HG02852 (cell line): ENCODE data around the gene LHX1.

Source experiments
- ATAC-seq: cut with Tn5 transposase; IDR thresholded peaks from one replicate; pipeline ENCODE4 v1.9.1; 2021; ENCODE audit warnings: mild to moderate bottlenecking, moderate library complexity; ENCODE audit not compliant: unreplicated experiment

LHX1 gene

GRCh38 chr17:36937959-36938565 lies 787 bp downstream of the LHX1 start:
- no peak for ATAC-seq

- ATAC-seq, result no peak
Observed at GRCh38 chr17:36938566-36939051, 1.3 kb downstream of the LHX1 start.

GRCh38 chr17:36939052-36939801 lies 2.0 kb downstream of the LHX1 start:
- ATAC-seq, result no peak

- ATAC-seq, result no peak
Observed at GRCh38 chr17:36939802-36940312, 2.6 kb downstream of the LHX1 start.

- no peak for ATAC-seq
Observed at GRCh38 chr17:36940313-36941264, 3.3 kb downstream of the LHX1 start.

- ATAC-seq, result no peak
Observed at GRCh38 chr17:36941265-36942010, 4.2 kb downstream of the LHX1 start.

GRCh38 chr17:36942019-36942599 lies 4.8 kb downstream of the LHX1 start:
- no peak for ATAC-seq

- ATAC-seq, result no peak
Observed at GRCh38 chr17:36942631-36943125, 5.4 kb downstream of the LHX1 start.

- no peak for ATAC-seq
Observed at GRCh38 chr17:36943250-36944191, 6.2 kb downstream of the LHX1 start.

GRCh38 chr17:36944553-36944952 lies 7.3 kb downstream of the LHX1 start:
- no peak for ATAC-seq

GRCh38 chr17:36945140-36945539 lies 7.9 kb downstream of the LHX1 start:
- no peak for ATAC-seq

GRCh38 chr17:36945959-36946725 lies 8.9 kb downstream of the LHX1 start:
- no peak for ATAC-seq

GRCh38 chr17:36946726-36947091 lies 9.4 kb downstream of the LHX1 start:
- no peak for ATAC-seq

GRCh38 chr17:36947922-36948716 lies 10.8 kb downstream of the LHX1 start:
- ATAC-seq, result no peak

GRCh38 chr17:36948717-36949460 lies 11.6 kb downstream of the LHX1 start, which contains the start of gene AATF:
Gene AATF (plus strand): TSS chr17:36948954. CDS start chr17:36949126, 172 bp downstream.
- ATAC-seq, result peak; percentile 93

GRCh38 chr17:36949461-36949927 lies 12.2 kb downstream of the LHX1 start:
- ATAC-seq, result no peak
